ENCODE measurements around the gene MROH8.
"Not testable (repeated sequence)": the region's sequence is repeated elsewhere in the genome, so short reads cannot be mapped to it uniquely, and the experiment has no call there.

MROH8 gene

DNA sequence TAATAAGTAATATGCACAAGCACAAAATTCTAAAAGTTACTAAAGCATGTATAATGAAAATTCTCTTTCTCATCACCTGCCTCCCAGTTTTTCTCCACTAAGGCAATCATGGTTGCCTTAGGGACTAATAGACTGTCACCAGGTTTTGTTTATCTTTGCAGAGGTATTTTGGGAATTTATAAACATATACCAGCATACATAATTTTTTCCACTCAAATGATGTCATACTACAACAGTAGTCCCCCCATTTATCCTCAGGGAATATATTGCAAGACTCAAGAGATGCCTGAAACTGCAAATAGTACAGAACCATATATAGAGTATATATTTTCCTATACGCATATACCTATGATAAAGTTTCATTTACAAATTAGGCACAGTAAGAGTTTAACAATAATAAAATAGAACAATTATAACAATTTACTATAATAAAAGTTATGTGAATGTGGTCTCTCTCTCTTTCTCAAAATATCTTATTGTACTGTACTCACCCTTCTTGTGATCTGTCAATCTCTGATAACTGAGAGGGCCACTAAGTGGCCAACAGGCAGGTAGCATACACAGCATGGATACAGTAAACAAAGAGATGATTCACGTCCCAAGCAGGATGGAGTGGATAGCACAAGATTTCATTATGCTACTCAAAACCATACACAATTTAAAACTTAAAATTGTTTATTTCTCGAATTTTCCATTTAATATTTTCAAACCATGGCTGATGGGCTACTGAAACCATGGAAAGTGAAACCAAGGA lies 103.2 kb downstream of the MROH8 start:
- no peak for TF ChIP-seq TAF1 (IDR thresholded peaks at IDR 0.05; ENCODE audit: low read depth, low read length)
- TF ChIP-seq POLR2AphosphoS5 (IDR thresholded peaks at IDR 0.05; ENCODE audit: low read depth, low read length): no peak
- TF ChIP-seq POLR2A (IDR thresholded peaks at IDR 0.05; ENCODE audit: low read depth, low read length): no peak
- no peak for TF ChIP-seq POU2F2 (IDR thresholded peaks at IDR 0.05; ENCODE audit: low read depth, low read length)
- TF ChIP-seq SPI1 (IDR thresholded peaks at IDR 0.05; ENCODE audit: low read depth, low read length): no peak
- TF ChIP-seq PAX5 (IDR thresholded peaks at IDR 0.05; ENCODE audit: insufficient read depth, low read length, severe bottlenecking): no peak
- FAIRE-seq (no peak), DNase-seq (ENCODE audit: insufficient read length, low spot score) (no peak)

DNA sequence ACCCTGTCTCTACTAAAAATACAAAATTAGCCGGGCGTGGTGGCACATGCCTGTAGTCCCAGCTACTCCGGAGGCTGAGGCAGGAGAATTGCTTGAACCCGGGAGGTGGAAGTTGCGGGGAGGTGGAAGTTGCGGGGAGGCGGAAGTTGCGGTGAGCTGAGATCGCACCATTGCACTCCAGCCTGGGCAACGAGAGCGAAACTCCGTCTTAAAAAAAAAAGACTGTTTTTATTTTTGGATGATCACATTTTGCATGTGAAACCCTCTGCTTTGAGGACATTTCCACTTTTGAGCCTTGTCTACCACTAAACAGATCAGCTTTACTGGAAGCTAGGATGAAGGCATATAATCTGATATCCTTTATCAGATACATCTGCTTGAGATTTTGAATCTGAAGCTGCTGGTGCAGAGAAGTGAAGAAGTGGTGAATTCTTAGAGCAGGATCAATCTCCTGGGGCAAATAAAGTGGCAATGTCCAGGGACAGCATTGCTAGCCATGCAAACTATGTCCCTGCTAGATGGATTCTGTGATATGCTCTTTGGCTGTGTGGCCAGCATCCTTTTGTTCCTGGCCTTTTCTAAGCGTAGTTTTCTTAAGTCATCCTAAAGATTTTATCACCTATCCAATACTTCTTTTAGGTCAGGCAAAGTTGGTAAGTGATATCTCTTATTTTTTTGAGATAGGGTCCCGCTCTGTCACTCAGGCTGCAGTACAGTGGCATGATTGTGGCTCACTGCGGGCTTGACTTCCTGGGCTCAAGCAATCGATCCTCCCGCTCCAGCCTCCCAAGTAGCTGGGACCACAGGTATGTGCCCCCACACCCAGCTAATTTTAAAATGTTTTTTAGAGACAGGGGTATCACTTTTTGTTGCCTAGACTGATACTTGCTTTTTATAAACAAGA lies 106.8 kb downstream of the MROH8 start:
- TF ChIP-seq TAF1 (IDR thresholded peaks at IDR 0.05; ENCODE audit: low read depth, low read length): no peak
- no peak for TF ChIP-seq SPI1 (IDR thresholded peaks at IDR 0.05; ENCODE audit: low read depth, low read length)
- no peak for FAIRE-seq
- DNase-seq (ENCODE audit: insufficient read length, low spot score): no peak

DNA sequence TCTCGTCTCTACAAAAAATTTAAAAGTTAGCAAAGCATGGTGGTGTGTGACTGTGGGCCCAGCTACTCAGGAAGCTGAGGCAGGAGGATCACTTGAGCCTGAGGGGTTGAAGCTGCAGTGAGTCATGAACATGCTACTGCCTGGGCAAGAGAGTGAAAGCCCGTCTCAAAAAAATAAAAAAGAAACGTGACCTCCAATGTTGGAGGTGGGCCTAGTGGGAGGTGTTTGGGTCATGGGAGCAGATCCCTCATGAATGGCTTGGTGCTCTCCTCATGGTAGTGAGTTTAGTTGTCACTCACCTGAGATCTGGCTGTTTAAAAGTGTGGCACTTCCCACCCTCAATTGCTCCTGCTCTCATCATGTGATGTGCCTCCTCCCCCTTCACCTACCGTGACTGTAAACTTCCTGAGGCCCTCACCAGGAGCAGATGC lies 107.9 kb downstream of the MROH8 start:
- TF ChIP-seq SPI1 (IDR thresholded peaks at IDR 0.05; ENCODE audit: low read depth, low read length) (no peak), POLR2A (IDR thresholded peaks at IDR 0.05; ENCODE audit: low read depth, low read length) (no peak), PAX5 (IDR thresholded peaks at IDR 0.05; ENCODE audit: insufficient read depth, low read length, severe bottlenecking) (no peak), POLR2AphosphoS5 (IDR thresholded peaks at IDR 0.05; ENCODE audit: low read depth, low read length) (no peak), TAF1 (IDR thresholded peaks at IDR 0.05; ENCODE audit: low read depth, low read length) (no peak)
- FAIRE-seq (no peak), DNase-seq (ENCODE audit: insufficient read length, low spot score) (no peak)

DNA sequence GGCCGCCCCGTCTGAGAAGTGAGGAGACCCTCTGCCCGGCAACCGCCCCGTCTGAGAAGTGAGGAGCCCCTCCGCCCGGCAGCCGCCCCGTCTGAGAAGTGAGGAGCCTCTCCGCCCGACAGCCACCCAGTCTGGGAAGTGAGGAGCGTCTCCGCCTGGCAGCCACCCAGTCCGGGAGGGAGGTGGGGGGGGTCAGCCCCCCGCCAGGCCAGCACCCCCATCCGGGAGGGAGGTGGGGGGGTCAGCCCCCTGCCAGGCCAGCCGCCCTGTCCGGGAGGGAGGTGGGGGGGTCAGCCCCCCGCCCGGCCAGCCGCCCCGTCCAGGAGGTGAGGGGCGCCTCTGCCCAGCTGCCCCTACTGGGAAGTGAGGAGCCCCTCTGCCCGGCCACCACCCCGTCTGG lies 109.8 kb downstream of the MROH8 start:
- FAIRE-seq; DNase-seq (ENCODE audit: insufficient read length, low spot score): not testable (repeated sequence)

DNA sequence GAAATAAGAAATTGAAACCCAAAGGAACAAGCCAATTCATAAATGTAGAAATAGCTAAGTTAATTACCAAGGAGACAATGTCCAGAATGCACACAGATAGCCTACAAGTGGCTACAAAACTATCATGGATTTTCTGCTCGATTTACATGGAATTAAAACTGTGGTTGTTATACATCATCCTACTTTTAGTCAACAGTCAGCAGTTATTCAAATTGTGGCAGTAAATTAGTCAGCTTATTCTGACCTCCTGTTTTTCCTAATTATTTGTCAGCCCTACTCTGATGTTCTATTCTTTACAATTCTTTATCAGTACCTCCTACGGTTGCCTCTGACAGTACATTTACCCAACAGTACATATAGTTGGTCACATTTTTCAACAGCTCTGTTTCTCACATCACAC lies 113.2 kb downstream of the MROH8 start:
- TF ChIP-seq TAF1 (IDR thresholded peaks at IDR 0.05; ENCODE audit: low read depth, low read length) (no peak), SPI1 (IDR thresholded peaks at IDR 0.05; ENCODE audit: low read depth, low read length) (no peak), POLR2A (IDR thresholded peaks at IDR 0.05; ENCODE audit: low read depth, low read length) (no peak), POU2F2 (IDR thresholded peaks at IDR 0.05; ENCODE audit: low read depth, low read length) (no peak), PAX5 (IDR thresholded peaks at IDR 0.05; ENCODE audit: insufficient read depth, low read length, severe bottlenecking) (no peak), POLR2AphosphoS5 (IDR thresholded peaks at IDR 0.05; ENCODE audit: low read depth, low read length) (no peak)
- no peak for FAIRE-seq
- no peak for DNase-seq (ENCODE audit: insufficient read length, low spot score)

DNA sequence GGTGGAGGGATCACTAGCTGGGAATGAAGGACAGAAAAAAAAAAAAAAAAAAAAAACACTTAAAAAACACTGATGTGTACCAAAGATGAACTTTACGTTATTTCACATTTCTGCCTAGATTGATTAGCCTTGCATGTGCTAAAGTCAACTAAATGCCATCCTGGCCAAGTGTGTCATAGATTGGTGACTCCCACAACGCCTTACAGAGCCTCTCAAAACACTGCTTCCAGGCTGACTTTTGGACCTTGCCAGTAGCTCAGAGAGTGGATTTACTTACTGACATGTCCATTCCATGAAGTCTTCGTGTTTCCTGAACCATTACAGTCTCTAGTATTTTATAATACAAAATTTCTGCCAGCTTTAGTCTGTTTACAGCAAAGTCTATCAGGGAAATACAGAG lies 124.1 kb downstream of the MROH8 start:
- DNase-seq (ENCODE audit: insufficient read length, low spot score): no peak
- TF ChIP-seq POU2F2 (IDR thresholded peaks at IDR 0.05; ENCODE audit: low read depth, low read length) (no peak), PAX5 (IDR thresholded peaks at IDR 0.05; ENCODE audit: insufficient read depth, low read length, severe bottlenecking) (no peak), TAF1 (IDR thresholded peaks at IDR 0.05; ENCODE audit: low read depth, low read length) (no peak), SPI1 (IDR thresholded peaks at IDR 0.05; ENCODE audit: low read depth, low read length) (no peak), POLR2AphosphoS5 (IDR thresholded peaks at IDR 0.05; ENCODE audit: low read depth, low read length) (no peak), POLR2A (IDR thresholded peaks at IDR 0.05; ENCODE audit: low read depth, low read length) (no peak)
- FAIRE-seq: no peak

DNA sequence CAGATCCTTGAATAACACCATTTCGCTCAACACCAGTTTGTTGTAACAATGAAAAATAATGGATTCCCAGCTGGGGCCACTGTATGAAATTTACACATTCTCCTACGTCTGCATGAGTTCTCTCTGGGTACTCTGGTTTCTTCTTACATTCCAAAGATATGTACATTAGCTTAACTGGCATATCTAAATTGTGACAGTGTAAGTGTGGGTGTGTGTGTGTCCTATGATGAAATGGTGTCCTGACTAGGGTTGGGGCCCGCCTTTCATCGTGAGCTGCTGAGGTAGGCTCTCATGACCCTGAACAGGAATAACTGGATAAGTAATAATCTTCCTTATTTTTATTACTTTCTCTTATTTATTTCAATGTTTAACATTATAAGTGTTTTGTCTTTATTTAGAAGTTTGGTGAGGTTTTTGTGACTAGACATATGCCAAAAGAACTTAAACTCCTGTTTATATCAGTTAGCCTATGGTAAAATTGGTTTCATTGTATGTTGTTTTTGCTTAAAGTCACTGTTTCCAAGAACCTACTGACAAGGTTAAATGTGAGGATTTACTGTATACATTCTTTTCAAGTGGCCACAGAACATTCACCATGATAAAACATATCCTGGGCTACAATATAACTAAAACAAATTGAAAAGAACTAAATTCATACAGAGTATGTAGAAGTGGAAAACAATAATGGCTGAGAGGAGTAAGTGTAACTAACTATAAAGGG lies 126.0 kb downstream of the MROH8 start:
- TF ChIP-seq SPI1 (IDR thresholded peaks at IDR 0.05; ENCODE audit: low read depth, low read length): no peak
- TF ChIP-seq TAF1 (IDR thresholded peaks at IDR 0.05; ENCODE audit: low read depth, low read length): no peak
- no peak for TF ChIP-seq PAX5 (IDR thresholded peaks at IDR 0.05; ENCODE audit: insufficient read depth, low read length, severe bottlenecking)
- no peak for FAIRE-seq

More for the DNA sequence above, 126.0 kb downstream of the MROH8 start:
- DNase-seq (ENCODE audit: insufficient read length, low spot score): no peak

Data from GM12891 (cell line).